Thymus (tissue), 2 donors: ENCODE results near the gene R3HDM2. TPM values are rescaled to one million over a fixed set of nuclear protein-coding genes. Genes with fewer than 3 reads are reported as not detected.

Source experiments
- polyA plus RNA-seq: library from polyadenylated mRNA; stranded (reverse); fragments of 200-250 nt; gene quantifications from one replicate; pipeline ENCODE4 v1.2.3, GENCODE V29; 2013
- total RNA-seq: library from RNA; stranded (reverse); fragments of 120-200 nt; gene quantifications from one replicate; pipeline ENCODE4 v1.2.4, GENCODE V29; 2013
- donor health status: healthy.

R3HDM2 gene
- total and polyA plus RNA-seq, 2 donors, result 12.6 to 22.4 TPM

Other genes with a start within 250 kb of the R3HDM2 start
- 0.14 TPM for gene NXPH4, start 214.2 kb downstream of the R3HDM2 start, total RNA-seq
- 0.16 TPM for gene NXPH4, start 214.2 kb downstream of the R3HDM2 start, polyA plus RNA-seq
- gene SHMT2, start 201.3 kb downstream of the R3HDM2 start, total RNA-seq, result 63.1 TPM
- gene SHMT2, start 201.3 kb downstream of the R3HDM2 start, polyA plus RNA-seq, result 37.0 TPM
- 2.1 TPM for gene STAC3, start 179.9 kb downstream of the R3HDM2 start, total RNA-seq
- gene STAC3, start 179.9 kb downstream of the R3HDM2 start, polyA plus RNA-seq, result 12.3 TPM
- not detected for gene INHBC, start 3.7 kb upstream of the R3HDM2 start, total RNA-seq
- gene INHBC, start 3.7 kb upstream of the R3HDM2 start, polyA plus RNA-seq, result 0.05 TPM
- 0.09 TPM for gene INHBE, start 24.3 kb upstream of the R3HDM2 start, total RNA-seq
- 0.14 TPM for gene INHBE, start 24.3 kb upstream of the R3HDM2 start, polyA plus RNA-seq
- 0.85 TPM for gene GLI1, start 28.7 kb upstream of the R3HDM2 start, total RNA-seq
- gene GLI1, start 28.7 kb upstream of the R3HDM2 start, polyA plus RNA-seq, result 0.71 TPM
- 71.1 TPM for gene ARHGAP9, start 48.8 kb upstream of the R3HDM2 start, total RNA-seq
- gene ARHGAP9, start 48.8 kb upstream of the R3HDM2 start, polyA plus RNA-seq, result 165 TPM
- 93.8 TPM for gene MARS1, start 57.0 kb upstream of the R3HDM2 start, total RNA-seq
- 117 TPM for gene MARS1, start 57.0 kb upstream of the R3HDM2 start, polyA plus RNA-seq
- 25.0 TPM for gene DDIT3, start 89.5 kb upstream of the R3HDM2 start, total RNA-seq
- gene DDIT3, start 89.5 kb upstream of the R3HDM2 start, polyA plus RNA-seq, result 43.4 TPM
- 5.6 TPM for gene MBD6, start 91.8 kb upstream of the R3HDM2 start, total RNA-seq
- 60.5 TPM for gene MBD6, start 91.8 kb upstream of the R3HDM2 start, polyA plus RNA-seq
- gene DCTN2, start 116.1 kb upstream of the R3HDM2 start, total RNA-seq, result 56.4 TPM
- 79.7 TPM for gene DCTN2, start 116.1 kb upstream of the R3HDM2 start, polyA plus RNA-seq
- 0.05 TPM for gene KIF5A, start 119.0 kb upstream of the R3HDM2 start, total RNA-seq
- 0.27 TPM for gene KIF5A, start 119.0 kb upstream of the R3HDM2 start, polyA plus RNA-seq
- gene PIP4K2C, start 160.1 kb upstream of the R3HDM2 start, total RNA-seq, result 8.5 TPM
- gene PIP4K2C, start 160.1 kb upstream of the R3HDM2 start, polyA plus RNA-seq, result 14.4 TPM
- gene DTX3, start 173.8 kb upstream of the R3HDM2 start, total RNA-seq, result 16.6 TPM
- 36.8 TPM for gene DTX3, start 173.8 kb upstream of the R3HDM2 start, polyA plus RNA-seq
- gene ARHGEF25, start 180.4 kb upstream of the R3HDM2 start, total RNA-seq, result 2.0 TPM
- 8.5 TPM for gene ARHGEF25, start 180.4 kb upstream of the R3HDM2 start, polyA plus RNA-seq
- 0.57 TPM for gene B4GALNT1, start 202.2 kb upstream of the R3HDM2 start, total RNA-seq
- 1.3 TPM for gene B4GALNT1, start 202.2 kb upstream of the R3HDM2 start, polyA plus RNA-seq